ENCODE results near the gene ZNF77. TPM values are rescaled to one million over a fixed set of nuclear protein-coding genes. Genes with fewer than 3 reads are reported as not detected.
"Not testable (repeated sequence)": the region's sequence is repeated elsewhere in the genome, so short reads cannot be mapped to it uniquely, and the experiment has no call there.

ZNF77 gene
- polyA plus RNA-seq, 1 donor = 9.7 TPM

GRCh38 chr19:2917275-2918184 lies 27.2 kb downstream of the ZNF77 start:
- no peak for DNase-seq

- no peak for DNase-seq
Measured at GRCh38 chr19:2912306-2912705, 32.5 kb downstream of the ZNF77 start.

- DNase-seq = no peak
Measured at GRCh38 chr19:2906631-2907195, 38.1 kb downstream of the ZNF77 start.

GRCh38 chr19:2905918-2906519 lies 38.8 kb downstream of the ZNF77 start:
- no peak for DNase-seq

GRCh38 chr19:2903326-2903725 lies 41.4 kb downstream of the ZNF77 start:
- not testable (repeated sequence) for DNase-seq

- no peak for DNase-seq
Measured at GRCh38 chr19:2902590-2903218, 42.1 kb downstream of the ZNF77 start.

- DNase-seq = peak; percentile 99
Measured at GRCh38 chr19:2900296-2901252, 44.2 kb downstream of the ZNF77 start, which contains the start of gene ZNF57. Gene ZNF57 (plus strand): TSS chr19:2900928. CDS start chr19:2901046, 118 bp downstream.

- DNase-seq = no peak
Measured at GRCh38 chr19:2896694-2897093, 48.1 kb downstream of the ZNF77 start.

GRCh38 chr19:2890531-2890930 lies 54.2 kb downstream of the ZNF77 start:
- DNase-seq = not testable (repeated sequence)

GRCh38 chr19:2888731-2889224 lies 56.0 kb downstream of the ZNF77 start:
- no peak for DNase-seq

GRCh38 chr19:2887391-2887914 lies 57.3 kb downstream of the ZNF77 start:
- peak; percentile 84 for DNase-seq

- no peak for DNase-seq
Measured at GRCh38 chr19:2885736-2886135, 59.0 kb downstream of the ZNF77 start.

- DNase-seq = no peak
Measured at GRCh38 chr19:2883686-2884439, 60.9 kb downstream of the ZNF77 start.

Other genes starting within 250 kb of the ZNF77 start
- 5.4 TPM for gene GNG7, start 242.3 kb downstream of the ZNF77 start, polyA plus RNA-seq (ENCODE audit: insufficient read length)
- gene DIRAS1, start 223.6 kb downstream of the ZNF77 start, polyA plus RNA-seq (ENCODE audit: insufficient read length) = 3.6 TPM
- gene SLC39A3, start 205.0 kb downstream of the ZNF77 start, polyA plus RNA-seq (ENCODE audit: insufficient read length) = 25.1 TPM
- gene SGTA, start 161.7 kb downstream of the ZNF77 start, polyA plus RNA-seq (ENCODE audit: insufficient read length) = 52.4 TPM
- gene THOP1, start 159.5 kb downstream of the ZNF77 start, polyA plus RNA-seq (ENCODE audit: insufficient read length) = 47.1 TPM
- 11.1 TPM for gene ZNF554, start 125.1 kb downstream of the ZNF77 start, polyA plus RNA-seq (ENCODE audit: insufficient read length)
- 13.5 TPM for gene ZNF555, start 103.5 kb downstream of the ZNF77 start, polyA plus RNA-seq (ENCODE audit: insufficient read length)
- 1.0 TPM for gene ZNF556, start 77.6 kb downstream of the ZNF77 start, polyA plus RNA-seq (ENCODE audit: insufficient read length)
- 8.6 TPM for gene ZNF57, start 44.0 kb downstream of the ZNF77 start, polyA plus RNA-seq (ENCODE audit: insufficient read length)
- 8.6 TPM for gene TLE6, start 32.6 kb upstream of the ZNF77 start, polyA plus RNA-seq (ENCODE audit: insufficient read length)
- 30.0 TPM for gene TLE2, start 84.3 kb upstream of the ZNF77 start, polyA plus RNA-seq (ENCODE audit: insufficient read length)
- 381 TPM for gene TLE5, start 117.5 kb upstream of the ZNF77 start, polyA plus RNA-seq (ENCODE audit: insufficient read length)
- 60.7 TPM for gene GNA11, start 149.4 kb upstream of the ZNF77 start, polyA plus RNA-seq (ENCODE audit: insufficient read length)
- 0.65 TPM for gene GNA15, start 191.1 kb upstream of the ZNF77 start, polyA plus RNA-seq (ENCODE audit: insufficient read length)
- 0.12 TPM for gene S1PR4, start 233.8 kb upstream of the ZNF77 start, polyA plus RNA-seq (ENCODE audit: insufficient read length)
- gene NCLN, start 241.0 kb upstream of the ZNF77 start, polyA plus RNA-seq (ENCODE audit: insufficient read length) = 38.7 TPM